Urinary bladder (tissue), 4 donors: ENCODE measurements around the gene GPR35. TPM values are rescaled to one million over a fixed set of nuclear protein-coding genes. Genes with fewer than 3 reads are reported as not detected.
A peak's percentile ranks its signal among the peaks of the same experiment; 100 is the strongest.

Experiments used
- DNase-seq: peaks from one replicate; pipeline ENCODE4 v3.0.0-alpha.2; 2015; ENCODE audit errors: extremely low spot score
- H3K27ac ChIP-seq: one replicate; pipeline ENCODE4 v1.5.1; 2013; ENCODE audit warnings: low read depth, mild to moderate bottlenecking, moderate library complexity
- H3K36me3 ChIP-seq: one replicate; pipeline ENCODE4 v1.6.1; 2013; ENCODE audit warnings: mild to moderate bottlenecking, moderate library complexity; ENCODE audit not compliant: insufficient read depth
- H3K4me1 ChIP-seq: one replicate; pipeline ENCODE4 v1.6.1; 2013; ENCODE audit warnings: mild to moderate bottlenecking, moderate library complexity; ENCODE audit not compliant: insufficient read depth
- H3K4me3 ChIP-seq: one replicate; pipeline ENCODE4 v1.5.1; 2013; ENCODE audit warnings: low read depth, low read length
- WGBS: extraction: QIAGEN DNeasy Blood & Tissue Kit; methylation state at CpG from one replicate; pipeline ENCODE4 v1.1.7; 2013; 5-methylcytosine and 5-hydroxymethylcytosine counted together
- polyA plus RNA-seq: library from polyadenylated mRNA; stranded (reverse); fragments of 200-250 nt; gene quantifications from one replicate; pipeline ENCODE4 v1.2.3, GENCODE V29; 2013
- total RNA-seq: library from RNA; depleted of rRNA; stranded (reverse); fragments of >200 nt; gene quantifications from one replicate; pipeline ENCODE4 v1.2.3, GENCODE V29; 2014
- donor health status: healthy with polysubstance abuse.
- donor health status: healthy.

GPR35 gene, protein sequence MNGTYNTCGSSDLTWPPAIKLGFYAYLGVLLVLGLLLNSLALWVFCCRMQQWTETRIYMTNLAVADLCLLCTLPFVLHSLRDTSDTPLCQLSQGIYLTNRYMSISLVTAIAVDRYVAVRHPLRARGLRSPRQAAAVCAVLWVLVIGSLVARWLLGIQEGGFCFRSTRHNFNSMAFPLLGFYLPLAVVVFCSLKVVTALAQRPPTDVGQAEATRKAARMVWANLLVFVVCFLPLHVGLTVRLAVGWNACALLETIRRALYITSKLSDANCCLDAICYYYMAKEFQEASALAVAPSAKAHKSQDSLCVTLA
- total RNA-seq (0.63 TPM), polyA plus RNA-seq (3.3 TPM)

DNA sequence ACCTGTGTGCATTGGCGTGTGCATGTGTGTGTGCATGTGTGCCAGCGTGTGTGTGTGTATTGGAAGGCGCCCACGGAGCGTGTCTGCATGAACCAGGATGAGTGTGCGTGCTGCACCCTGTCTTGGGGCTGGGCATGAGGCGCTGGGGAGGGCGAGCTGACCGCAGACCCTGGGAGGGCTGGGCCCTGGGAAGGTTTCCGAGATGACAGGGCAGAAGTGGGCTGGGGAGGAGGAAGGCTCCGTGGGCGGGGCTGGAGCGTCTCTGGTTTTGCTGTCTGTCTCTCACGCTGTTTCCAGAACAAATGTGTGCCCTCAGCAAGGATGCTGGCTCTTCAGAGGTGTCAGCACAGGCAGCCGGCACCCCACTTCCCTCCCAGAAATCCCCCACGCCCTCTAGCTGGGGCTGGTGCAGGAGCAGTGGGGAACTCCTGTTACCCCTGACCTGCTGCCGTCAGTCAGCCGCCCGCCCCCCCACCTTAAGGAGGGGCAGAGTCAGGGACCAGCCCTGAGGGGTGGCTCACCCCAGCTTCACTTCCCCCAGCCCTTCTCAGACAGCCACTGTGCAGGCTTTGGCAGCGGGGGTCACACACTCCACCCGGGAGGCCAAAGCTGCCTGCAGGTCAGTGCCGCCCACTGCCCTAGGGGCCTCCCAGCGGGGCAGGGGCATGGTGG lies at the start of gene GPR35:
GPR35 (plus strand) TSS at position 531 of the 672 bp plus-strand sequence. CDS start 4,473 bp downstream, outside the sequence.
- WGBS, result 42% methylated on average over 23 of the region's 23 CpGs
- H3K4me3 ChIP-seq, result no peak within 1 kb of the TSS
- H3K36me3 ChIP-seq, result no peaks in the 10 kb centered on the region
- H3K27ac ChIP-seq, result no peak within 1 kb of the TSS
- no peaks in the 10 kb centered on the region for H3K4me1 ChIP-seq
- no peak for DNase-seq

DNA sequence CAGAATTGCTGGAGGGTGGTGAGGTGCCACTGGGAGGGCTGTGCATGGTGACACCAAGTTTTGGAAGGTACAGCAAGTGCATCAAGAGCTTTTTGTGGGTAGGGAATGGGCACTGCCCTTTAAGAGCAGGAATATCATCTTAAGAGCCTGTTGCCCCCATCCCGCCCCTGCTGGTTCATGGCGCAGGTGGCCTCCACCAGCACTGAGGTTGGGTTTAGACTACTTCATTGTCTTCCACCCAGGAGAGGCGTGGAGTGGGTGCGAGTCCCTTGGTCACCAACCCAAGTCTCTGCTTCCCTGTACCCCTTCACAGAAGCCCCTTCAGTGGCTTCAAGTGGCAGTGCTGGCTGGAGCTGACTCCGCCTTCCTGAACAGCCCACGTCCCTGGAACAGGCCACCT lies 49.2 kb upstream of the GPR35 start:
- Histone ChIP-seq H3K36me3 (peaks cover 3% of the 10 kb centered on the region), H3K4me1 (no peaks in the 10 kb centered on the region), H3K4me3 (no peak overlapping the region), H3K27ac (no peak overlapping the region)
- WGBS, result 88% methylated on average over 6 of the region's 6 CpGs
- no peak for DNase-seq

DNA sequence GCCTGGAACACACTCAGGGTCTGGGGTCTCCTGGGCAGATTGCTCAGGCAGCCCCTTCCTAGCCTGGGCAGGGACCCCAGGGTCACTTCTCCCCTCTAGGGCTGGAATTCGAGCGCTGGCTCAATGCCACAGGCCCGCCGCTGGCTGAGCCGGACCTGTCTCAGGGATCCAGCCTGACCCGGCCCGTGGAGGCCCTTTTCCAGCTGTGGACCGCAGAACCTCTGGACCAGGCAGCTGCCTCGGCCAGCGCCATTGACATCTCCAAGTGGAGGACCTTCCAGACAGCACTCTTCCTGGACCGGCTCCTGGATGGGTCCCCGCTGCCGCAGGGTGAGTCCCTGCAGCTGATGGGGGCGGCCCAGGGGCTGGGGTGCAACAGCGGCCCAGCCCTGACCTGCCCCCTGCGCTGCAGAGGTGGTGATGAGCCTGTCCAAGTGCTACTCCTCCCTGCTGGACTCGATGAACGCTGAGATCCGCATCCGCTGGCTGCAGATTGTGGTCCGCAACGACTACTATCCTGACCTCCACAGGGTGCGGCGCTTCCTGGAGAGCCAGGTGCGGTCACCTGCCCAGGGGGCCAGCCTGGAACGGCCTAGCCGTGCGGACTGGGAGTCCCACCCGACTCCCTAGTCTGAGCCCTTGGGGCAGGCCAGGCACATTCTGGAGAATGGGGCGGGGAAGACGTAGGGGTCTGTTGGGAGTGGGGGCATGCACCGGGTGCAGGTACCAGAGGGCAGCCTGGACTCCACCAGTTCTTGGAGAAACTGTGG lies 48.7 kb upstream of the GPR35 start:
- no peak overlapping the region for H3K27ac ChIP-seq
- DNase-seq, result no peak
- WGBS, result 92% methylated on average over 32 of the region's 32 CpGs
- H3K4me3 ChIP-seq, result no peak overlapping the region
- peaks cover 3% of the 10 kb centered on the region for H3K36me3 ChIP-seq
- no peaks in the 10 kb centered on the region for H3K4me1 ChIP-seq

DNA sequence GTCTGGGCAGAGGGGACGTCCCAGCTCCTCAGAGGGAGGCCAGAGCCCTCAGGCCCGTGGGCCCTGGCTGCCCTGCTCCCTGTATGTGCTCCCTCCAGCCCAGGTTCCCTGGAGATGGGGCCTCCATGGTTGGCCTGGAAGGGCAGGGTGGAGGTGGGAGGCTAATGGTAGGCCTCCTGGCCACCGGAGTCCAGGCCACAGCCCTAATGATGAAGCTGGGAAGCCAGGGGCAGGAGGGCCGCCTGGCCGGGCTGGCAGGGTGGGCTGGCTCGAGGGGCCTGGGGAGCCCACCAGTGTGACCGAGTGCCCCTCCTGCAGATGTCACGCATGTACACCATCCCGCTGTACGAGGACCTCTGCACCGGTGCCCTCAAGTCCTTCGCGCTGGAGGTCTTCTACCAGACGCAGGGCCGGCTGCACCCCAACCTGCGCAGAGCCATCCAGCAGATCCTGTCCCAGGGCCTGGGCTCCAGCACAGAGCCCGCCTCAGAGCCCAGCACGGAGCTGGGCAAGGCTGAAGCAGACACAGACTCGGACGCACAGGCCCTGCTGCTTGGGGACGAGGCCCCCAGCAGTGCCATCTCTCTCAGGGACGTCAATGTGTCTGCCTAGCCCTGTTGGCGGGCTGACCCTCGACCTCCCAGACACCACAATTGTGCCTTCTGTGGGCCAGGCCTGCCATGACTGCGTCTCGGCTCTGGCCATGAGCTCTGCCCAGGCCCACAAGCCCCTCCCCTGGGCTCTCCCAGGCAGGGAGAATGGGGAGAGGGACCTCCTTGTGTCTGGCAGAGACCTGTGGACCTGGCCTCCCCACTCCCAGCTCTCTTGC lies 47.8 kb upstream of the GPR35 start:
- Histone ChIP-seq H3K4me1 (no peaks in the 10 kb centered on the region), H3K36me3 (peaks cover 3% of the 10 kb centered on the region), H3K4me3 (no peak overlapping the region), H3K27ac (no peak overlapping the region)
- no peak for DNase-seq
- WGBS, result 87% methylated on average over 26 of the region's 26 CpGs

DNA sequence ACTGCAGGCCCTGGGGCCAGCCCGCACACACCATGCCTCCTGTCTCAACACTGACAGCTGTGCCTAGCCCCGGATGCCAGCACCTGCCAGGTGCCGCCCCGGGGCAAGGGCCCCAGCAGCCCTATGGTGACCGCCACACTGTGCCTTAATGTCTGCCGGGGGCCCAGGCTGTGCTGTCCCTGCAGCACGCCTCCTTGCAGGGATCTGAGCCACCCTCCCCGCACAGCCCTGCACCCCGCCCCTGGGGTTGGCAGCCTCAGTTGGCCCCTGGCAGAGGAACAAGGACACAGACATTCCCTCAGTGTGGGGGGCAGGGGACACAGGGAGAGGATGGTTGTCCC lies 47.2 kb upstream of the GPR35 start:
- DNase-seq, result no peak
- WGBS, result 86% methylated on average over 9 of the region's 9 CpGs
- H3K27ac ChIP-seq, result no peak overlapping the region
- no peaks in the 10 kb centered on the region for H3K4me1 ChIP-seq
- H3K4me3 ChIP-seq, result no peak overlapping the region
- H3K36me3 ChIP-seq, result peaks cover 3% of the 10 kb centered on the region

DNA sequence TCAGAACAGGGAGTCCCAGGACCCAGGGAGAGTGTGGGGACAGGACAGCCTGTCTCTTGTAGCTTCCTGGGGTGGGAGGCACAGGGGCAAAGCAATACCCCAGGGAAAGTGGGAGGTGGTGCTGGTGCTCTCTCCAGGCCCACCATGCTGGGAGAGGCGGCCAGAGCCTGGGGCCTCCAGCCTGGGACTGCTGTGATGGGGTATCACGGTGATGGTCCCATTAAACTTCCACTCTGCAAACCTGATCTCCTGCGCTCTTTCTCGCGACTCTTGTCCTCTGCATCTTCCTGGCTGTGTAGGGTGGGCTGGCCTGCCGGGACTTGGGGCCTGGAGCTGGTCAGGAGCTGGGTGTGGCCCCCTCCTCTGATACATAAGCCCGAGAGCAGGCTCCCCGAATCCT lies 46.8 kb upstream of the GPR35 start:
- WGBS, result 86% methylated on average over 8 of the region's 8 CpGs
- Histone ChIP-seq H3K4me3 (no peak overlapping the region), H3K27ac (no peak overlapping the region), H3K36me3 (peaks cover 3% of the 10 kb centered on the region), H3K4me1 (no peaks in the 10 kb centered on the region)
- DNase-seq, result no peak

DNA sequence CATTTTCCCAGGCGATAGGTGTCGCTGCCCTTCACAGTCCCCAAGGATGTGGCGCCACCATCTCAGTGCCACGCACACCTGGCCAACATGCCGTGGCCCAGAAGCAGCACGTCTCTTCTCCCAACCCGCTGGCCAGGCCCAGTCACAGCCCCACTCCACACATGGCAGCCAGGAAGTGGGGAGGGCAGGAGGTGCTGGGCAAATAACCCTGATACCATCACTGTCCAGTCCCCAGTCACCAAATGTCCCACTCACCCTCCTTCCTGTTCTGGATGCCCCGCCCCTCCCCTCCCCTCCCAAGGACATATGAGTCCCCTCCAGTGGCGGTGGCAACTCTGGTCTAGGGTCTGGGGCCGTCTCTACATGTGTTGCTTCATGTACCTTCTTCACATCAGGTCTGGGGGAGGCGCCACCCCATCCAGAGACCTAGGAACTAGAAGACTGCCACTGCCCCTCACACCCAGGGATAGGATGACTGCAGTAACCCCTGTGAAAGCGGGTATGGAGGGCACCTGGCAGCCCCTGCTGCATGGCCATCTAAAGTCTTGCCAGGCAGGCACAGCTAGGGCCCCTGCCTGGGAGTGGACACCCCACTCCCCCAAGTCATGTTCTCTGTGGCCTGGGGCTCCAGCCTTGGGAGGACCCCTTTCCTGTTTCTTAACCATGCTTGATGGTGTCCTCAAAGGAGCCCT lies 46.1 kb upstream of the GPR35 start:
- Histone ChIP-seq H3K4me1 (no peaks in the 10 kb centered on the region), H3K36me3 (peaks cover 3% of the 10 kb centered on the region), H3K4me3 (no peak overlapping the region), H3K27ac (no peak overlapping the region)
- no peak for DNase-seq
- WGBS, result 89% methylated on average over 12 of the region's 12 CpGs

DNA sequence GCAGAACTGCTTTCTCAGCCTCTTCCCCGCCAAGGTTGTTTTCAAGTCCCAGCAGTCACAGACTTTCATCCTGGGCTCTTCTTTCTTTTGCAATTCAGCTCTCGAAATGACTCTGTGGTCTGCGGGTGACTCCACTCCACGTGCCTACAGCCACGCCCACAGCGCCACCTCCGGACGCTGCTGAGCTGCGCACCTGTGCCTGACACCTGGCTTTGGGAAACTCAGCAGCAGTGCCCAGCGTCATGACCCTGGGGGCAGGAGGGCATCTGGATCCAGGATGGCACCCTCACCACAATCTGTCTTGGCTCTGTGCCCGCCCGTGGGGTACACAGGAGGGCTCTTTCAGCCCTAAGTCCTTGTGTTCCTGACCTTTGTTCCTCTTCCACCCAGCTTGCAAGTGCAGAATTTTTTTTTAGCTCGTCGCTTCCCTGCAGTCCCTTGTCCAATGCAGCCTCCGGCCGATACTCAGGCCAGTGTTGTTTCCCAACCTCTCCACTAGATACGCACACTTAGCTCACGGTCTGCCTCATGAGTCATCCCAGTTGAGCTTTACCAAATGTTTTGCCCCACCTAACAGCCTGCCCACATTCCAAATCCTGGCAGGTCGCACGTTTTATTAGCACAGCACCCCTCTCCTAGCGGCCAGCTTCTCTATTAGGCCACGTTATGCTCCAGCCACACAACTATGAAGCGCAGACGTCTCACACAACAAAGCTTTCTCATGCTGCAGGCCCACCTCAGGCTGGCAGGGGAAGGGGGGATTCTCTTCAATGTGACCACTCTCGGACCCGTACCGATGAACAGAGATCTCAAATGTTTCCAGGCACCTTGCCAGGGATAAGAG lies 45.3 kb upstream of the GPR35 start:
- peak overlapping the region; percentile 54 for H3K27ac ChIP-seq
- 56% methylated on average over 27 of the region's 27 CpGs for WGBS
- H3K36me3 ChIP-seq, result no peaks in the 10 kb centered on the region
- no peaks in the 10 kb centered on the region for H3K4me1 ChIP-seq
- no peak for DNase-seq
- H3K4me3 ChIP-seq, result no peak overlapping the region

DNA sequence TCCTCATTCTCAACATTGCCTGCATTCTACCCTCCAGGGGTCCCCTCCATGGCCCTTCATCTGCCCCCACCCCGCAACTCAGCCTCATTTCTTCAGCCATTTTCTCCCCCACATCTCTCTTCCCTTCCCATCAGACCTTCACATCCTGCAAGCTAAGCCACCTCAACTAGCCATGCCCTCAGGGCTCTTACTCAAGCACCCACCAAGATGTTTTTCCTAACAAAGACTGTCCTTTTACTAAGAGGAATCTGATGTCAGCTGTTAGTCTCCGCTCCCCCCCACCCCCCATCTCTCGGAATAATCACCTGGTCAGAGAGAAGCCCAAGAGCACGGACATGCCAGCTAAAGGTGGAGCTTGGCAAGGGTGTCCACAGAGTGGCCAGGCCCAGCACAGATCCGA lies 43.5 kb upstream of the GPR35 start:
- DNase-seq, result no peak
- Histone ChIP-seq H3K27ac (no peak overlapping the region), H3K4me1 (no peaks in the 10 kb centered on the region), H3K4me3 (no peak overlapping the region), H3K36me3 (no peaks in the 10 kb centered on the region)
- 94% methylated on average over 5 of the region's 5 CpGs for WGBS

DNA sequence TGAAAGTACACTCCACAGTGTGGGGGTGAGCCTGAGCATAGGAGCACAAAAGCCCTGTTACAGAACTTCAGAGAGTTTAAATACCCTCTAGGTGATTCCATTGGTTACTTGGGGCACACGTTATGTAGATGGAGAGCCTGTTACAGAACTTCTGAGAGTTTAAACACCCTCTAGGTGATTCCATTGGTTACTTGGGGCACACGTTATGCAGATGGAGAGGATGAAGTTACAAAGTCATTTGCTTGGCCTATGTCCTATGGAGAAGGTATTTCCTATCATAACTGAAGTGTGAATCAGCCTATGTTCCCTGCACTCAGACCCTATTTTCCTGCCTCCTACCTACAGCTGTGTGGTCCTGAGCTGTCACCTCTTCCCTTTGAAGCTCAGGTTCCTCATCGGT lies 42.5 kb upstream of the GPR35 start:
- Histone ChIP-seq H3K27ac (no peak overlapping the region), H3K36me3 (no peaks in the 10 kb centered on the region), H3K4me1 (no peaks in the 10 kb centered on the region), H3K4me3 (no peak overlapping the region)
- WGBS, result 81% methylated on average over 3 of the region's 3 CpGs
- DNase-seq, result no peak

DNA sequence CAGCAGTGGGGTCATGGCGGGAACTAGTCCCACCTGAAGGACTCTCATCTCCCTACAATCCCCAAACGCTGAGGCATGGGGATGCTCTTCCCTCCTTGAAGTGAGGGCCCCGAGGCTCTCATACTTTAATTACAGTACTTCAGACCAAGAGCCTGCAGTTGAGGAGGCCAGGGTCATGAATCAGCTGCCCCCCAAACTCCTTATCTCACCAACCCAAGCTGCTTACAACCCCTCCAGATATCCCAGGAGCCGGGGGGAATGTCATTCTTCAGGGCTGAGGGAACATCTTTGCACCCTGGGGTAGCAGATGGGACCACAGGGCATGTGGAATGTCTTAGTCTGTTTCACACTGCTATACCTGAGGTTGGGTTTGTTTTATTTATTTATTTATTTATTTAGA lies 41.5 kb upstream of the GPR35 start:
- Histone ChIP-seq H3K4me1 (no peaks in the 10 kb centered on the region), H3K27ac (no peak overlapping the region), H3K4me3 (no peak overlapping the region), H3K36me3 (no peaks in the 10 kb centered on the region)
- WGBS, result 87% methylated on average over 4 of the region's 4 CpGs
- no peak for DNase-seq

DNA sequence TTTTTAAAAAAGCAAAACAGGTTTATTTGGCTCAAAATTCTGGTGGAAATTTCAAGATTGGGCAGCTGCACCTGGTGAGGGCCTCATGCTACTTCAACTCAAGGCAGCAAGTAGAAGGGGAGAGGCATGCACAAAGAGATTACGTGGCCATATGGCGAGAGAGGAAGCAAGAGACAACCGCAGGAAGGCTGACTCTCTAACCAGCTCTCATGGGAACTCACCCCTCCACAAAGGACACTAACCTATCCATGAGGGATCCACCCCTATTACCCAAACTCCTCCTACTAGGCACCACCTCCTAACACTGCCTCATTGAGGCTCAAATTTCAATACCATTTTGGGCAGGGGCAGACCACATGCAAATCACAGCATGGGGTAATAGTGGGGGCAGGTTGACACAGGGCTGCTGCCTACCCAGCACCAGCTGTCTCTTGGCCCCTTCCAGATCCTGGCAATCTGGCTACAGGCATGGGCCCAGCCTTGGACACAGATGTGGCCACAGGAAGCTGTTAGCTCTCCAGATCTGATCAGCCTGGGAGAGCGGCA lies 40.7 kb upstream of the GPR35 start:
- 80% methylated on average over 4 of the region's 4 CpGs for WGBS
- H3K27ac ChIP-seq, result no peak overlapping the region
- DNase-seq, result no peak
- H3K4me1 ChIP-seq, result no peaks in the 10 kb centered on the region
- H3K4me3 ChIP-seq, result no peak overlapping the region
- H3K36me3 ChIP-seq, result no peaks in the 10 kb centered on the region
